Measurements from ENCODE around the gene SLC2A9.

The SLC2A9 gene

GRCh38 chr4:9979101-9979701, 42.1 kb downstream of the SLC2A9 start:
- ChIA-PET POLR2A (no interaction called here), CTCF (interaction anchor here (0.6 to 2.3 kb wide), 8 partner anchors 8 to 36 kb away, joined by 3 to 10 read pairs (median 4); no protein-coding TSS in a partner anchor)
- DNase-seq (ENCODE audit: extremely low spot score): no peak

GRCh38 chr4:9977518-9978031, 43.7 kb downstream of the SLC2A9 start:
- POLR2A ChIA-PET: no interaction called here
- DNase-seq (ENCODE audit: extremely low spot score): no peak
- no peak for TF ChIP-seq CTCF (IDR thresholded peaks at IDR 0.05; ENCODE audit: control extremely low read depth, extremely low read depth, low read depth, missing control alignments)
- CTCF ChIA-PET: interaction anchor here (1.7 kb wide), 1 partner anchor 9 kb away, joined by 8 read pairs; no protein-coding TSS in a partner anchor

More at GRCh38 chr4:9979101-9979701, 42.1 kb downstream of the SLC2A9 start:
- no peak for TF ChIP-seq CTCF (IDR thresholded peaks at IDR 0.05; ENCODE audit: control extremely low read depth, extremely low read depth, low read depth, missing control alignments)

- ChIA-PET CTCF (interaction anchor here (0.9 to 1.3 kb wide), 4 partner anchors 10 to 38 kb away, joined by 3 to 4 read pairs (median 3); no protein-coding TSS in a partner anchor), POLR2A (no interaction called here)
- no peak for TF ChIP-seq CTCF (IDR thresholded peaks at IDR 0.05; ENCODE audit: control extremely low read depth, extremely low read depth, low read depth, missing control alignments)
- DNase-seq (ENCODE audit: extremely low spot score): no peak
Observed at GRCh38 chr4:9976781-9977180, 44.5 kb downstream of the SLC2A9 start.

GRCh38 chr4:9976293-9976692, 45.0 kb downstream of the SLC2A9 start:
- TF ChIP-seq CTCF (IDR thresholded peaks at IDR 0.05; ENCODE audit: control extremely low read depth, extremely low read depth, low read depth, missing control alignments): no peak
- DNase-seq (ENCODE audit: extremely low spot score): no peak
- ChIA-PET POLR2A (no interaction called here), CTCF (interaction anchor here (0.9 to 1.3 kb wide), 4 partner anchors 10 to 39 kb away, joined by 3 to 4 read pairs (median 3); no protein-coding TSS in a partner anchor)

GRCh38 chr4:9971711-9972110, 49.6 kb downstream of the SLC2A9 start:
- DNase-seq (ENCODE audit: extremely low spot score): no peak
- ChIA-PET CTCF (interaction anchor here (1.1 to 1.7 kb wide), 4 partner anchors 24 to 44 kb away, joined by 3 to 6 read pairs (median 6); no protein-coding TSS in a partner anchor), POLR2A (no interaction called here)
- TF ChIP-seq CTCF (IDR thresholded peaks at IDR 0.05; ENCODE audit: control extremely low read depth, extremely low read depth, low read depth, missing control alignments): no peak

GRCh38 chr4:9970399-9971011, 50.8 kb downstream of the SLC2A9 start:
- no peak for TF ChIP-seq CTCF (IDR thresholded peaks at IDR 0.05; ENCODE audit: control extremely low read depth, extremely low read depth, low read depth, missing control alignments)
- DNase-seq (ENCODE audit: extremely low spot score): no peak
- POLR2A ChIA-PET: no interaction called here
- CTCF ChIA-PET: interaction anchor here (0.8 to 1.2 kb wide), 5 partner anchors 9 to 207 kb away, joined by 3 to 4 read pairs (median 3); no protein-coding TSS in a partner anchor
